SK-N-MC (cell line): ENCODE results near the gene INSYN1.

ENCODE experiments used
- EZH2 ChIP-seq: fragments of 200-600 bp; sonication (generic); IDR thresholded peaks from one replicate; pipeline ENCODE4 v1.6.1; 2017; ENCODE audit warnings: antibody characterized with exemption
- FOXP2 ChIP-seq: optimal IDR thresholded peaks from 2 replicates; pipeline ENCODE3; 2011; ENCODE audit warnings: mild to moderate bottlenecking, moderate library complexity; ENCODE audit not compliant: insufficient read depth; ENCODE audit errors: extremely low read length, control extremely low read depth
- POLR2AphosphoS5 ChIP-seq: IDR thresholded peaks from 2 replicates; pipeline ENCODE4 v1.6.1; 2012; ENCODE audit warnings: mild to moderate bottlenecking, low read depth, low read length, borderline replicate concordance

GRCh38 chr15:73794443-73795133, 41.4 kb upstream of the INSYN1 start:
- no peak for TF ChIP-seq EZH2
- no peak for TF ChIP-seq POLR2AphosphoS5
- no peak for TF ChIP-seq FOXP2
